Sigmoid colon (tissue), 7 donors: Measurements from ENCODE around the gene CCDC178. TPM values are rescaled to one million over a fixed set of nuclear protein-coding genes. Genes with fewer than 3 reads are reported as not detected.

Source experiments
- DNase-seq: peaks from one replicate; pipeline ENCODE4 v3.0.0-alpha.2; 2019
- H3K27ac ChIP-seq, 4 donors: fragments of 200-600 bp; sonication (generic); one replicate each; pipeline ENCODE4 v1.5.1; 2016 to 2019; ENCODE audit warnings: mild to moderate bottlenecking in 1 of 4
- H3K27me3 ChIP-seq, 3 donors: fragments of 200-600 bp; sonication (generic); one replicate each; pipeline ENCODE4 v1.5.1; 2019; ENCODE audit warnings: mild to moderate bottlenecking in 1 of 3
- H3K36me3 ChIP-seq, 4 donors: fragments of 200-600 bp; sonication (generic); one replicate each; pipeline ENCODE4 v1.5.1; 2016 to 2019
- H3K4me1 ChIP-seq, 4 donors: fragments of 200-600 bp; sonication (generic); one replicate each; pipeline ENCODE4 v1.5.1; 2017 to 2019
- H3K4me3 ChIP-seq, 4 donors: fragments of 200-600 bp; sonication (generic); one replicate each; pipeline ENCODE4 v1.5.1; 2017 to 2019; ENCODE audit warnings: mild to moderate bottlenecking in 2 of 4, moderate library complexity in 1 of 4
- H3K9me3 ChIP-seq, 4 donors: fragments of 200-600 bp in 3 of 4; sonication (generic) in 3 of 4; one replicate each; pipeline versions ENCODE4 v1.5.1 to v1.6.1; 2013 to 2019
- CTCF ChIP-seq, 4 experiments: fragments of 450-650 bp in 3 of 4; fragments of 200-600 bp in 1 of 4; IDR thresholded peaks; one replicate each; pipeline ENCODE4 v1.5.1; 2016 to 2019; ENCODE audit warnings: antibody characterized with exemption in 4 of 4, mild to moderate bottlenecking in 3 of 4, moderate library complexity in 2 of 4
- EP300 ChIP-seq, 4 donors: sonication (generic); formaldehyde crosslinking; IDR thresholded peaks; one replicate each; pipeline ENCODE4 v1.6.1; 2017; ENCODE audit warnings: antibody characterized with exemption in 4 of 4
- POLR2A ChIP-seq, 2 donors: fragments of 450-650 bp; IDR thresholded peaks; one replicate each; pipeline ENCODE4 v1.6.1; 2016; ENCODE audit warnings: antibody characterized with exemption in 2 of 2, mild to moderate bottlenecking in 2 of 2, moderate library complexity in 2 of 2
- POLR2AphosphoS5 ChIP-seq, 4 donors: sonication (generic); formaldehyde crosslinking; IDR thresholded peaks; one replicate each; pipeline ENCODE4 v1.6.1; 2017; ENCODE audit warnings: antibody characterized with exemption in 4 of 4
- WGBS, 2 donors: extraction: QIAGEN DNeasy Blood & Tissue Kit; methylation state at CpG; one replicate each; pipeline ENCODE4 v1.1.7; 2013; 5-methylcytosine and 5-hydroxymethylcytosine counted together
- intact Hi-C: fragments of 100-400 bp; cut with DNase I; formaldehyde crosslinking; loops from one replicate; pipeline ENCODE4 v1.15.1; 2023
- polyA plus RNA-seq, 3 donors: library from polyadenylated mRNA; stranded (reverse); fragments of 200-250 nt; gene quantifications; one replicate each; pipeline ENCODE4 v1.2.3, GENCODE V29; 2013
- total RNA-seq, 4 donors: library from RNA; depleted of rRNA; stranded (reverse); fragments of >200 nt; gene quantifications; one replicate each; pipeline ENCODE4 v1.1.0, GENCODE V29; 2016
- donor health status: healthy with polysubstance abuse.
- donor health status: Bipolar disorder and iron deficiency.
- donor health status: healthy.

Gene CCDC178
- total and polyA plus RNA-seq, 7 donors, result under 0.01 to 1.7 (median 0.66) TPM; not detected in 2

- intact Hi-C loops, result no loop called here
- no peaks in the 10 kb centered on the region for H3K4me1 ChIP-seq
- no peak overlapping the region for H3K27ac ChIP-seq
- WGBS, 2 donors, result 62 to 72% methylated on average over 3 of the region's 3 CpGs
- no peak overlapping the region for H3K4me3 ChIP-seq
- H3K36me3 ChIP-seq, result no peaks in the 10 kb centered on the region
- no peaks in the 10 kb centered on the region for H3K9me3 ChIP-seq
- DNase-seq, result no peak
- TF ChIP-seq CTCF (IDR thresholded peaks at IDR 0.05) (no peak), EP300 (IDR thresholded peaks at IDR 0.05) (no peak), POLR2AphosphoS5 (IDR thresholded peaks at IDR 0.05) (no peak), POLR2A (IDR thresholded peaks at IDR 0.05) (no peak)
- H3K27me3 ChIP-seq, result no peaks in the 10 kb centered on the region
These were observed 105.7 kb downstream of the CCDC178 start for GRCh38 chr18:33334781-33335180.

GRCh38 chr18:33330711-33331110 lies 109.8 kb downstream of the CCDC178 start:
- Histone ChIP-seq H3K36me3 (no peaks in the 10 kb centered on the region), H3K27me3 (no peaks in the 10 kb centered on the region), H3K4me1 (no peaks in the 10 kb centered on the region), H3K27ac (no peak overlapping the region), H3K4me3 (no peak overlapping the region), H3K9me3 (no peaks in the 10 kb centered on the region)
- 47 to 73% methylated on average over 1 of the region's 1 CpG for WGBS, 2 donors
- DNase-seq, result no peak
- TF ChIP-seq CTCF (IDR thresholded peaks at IDR 0.05), result no peak
- no peak for TF ChIP-seq EP300 (IDR thresholded peaks at IDR 0.05)
- TF ChIP-seq POLR2AphosphoS5 (IDR thresholded peaks at IDR 0.05), result no peak
- TF ChIP-seq POLR2A (IDR thresholded peaks at IDR 0.05), result no peak
- intact Hi-C loops, result no loop called here

- TF ChIP-seq POLR2A (IDR thresholded peaks at IDR 0.05), result no peak
- TF ChIP-seq POLR2AphosphoS5 (IDR thresholded peaks at IDR 0.05), result no peak
- no peak for TF ChIP-seq CTCF (IDR thresholded peaks at IDR 0.05)
- TF ChIP-seq EP300 (IDR thresholded peaks at IDR 0.05), result no peak
- DNase-seq, result no peak
- intact Hi-C loops, result no loop called here
- Histone ChIP-seq H3K4me3 (no peak overlapping the region), H3K36me3 (no peaks in the 10 kb centered on the region), H3K27ac (no peak overlapping the region), H3K9me3 (no peaks in the 10 kb centered on the region), H3K4me1 (no peaks in the 10 kb centered on the region), H3K27me3 (no peaks in the 10 kb centered on the region)
- WGBS, 2 donors, result 57 to 74% methylated on average over 4 of the region's 4 CpGs
These were observed 113.5 kb downstream of the CCDC178 start for GRCh38 chr18:33326975-33327374.

- DNase-seq, result no peak
- H3K27me3 ChIP-seq, result no peaks in the 10 kb centered on the region
- 91 to 92% methylated on average over 2 of the region's 2 CpGs for WGBS, 2 donors
- intact Hi-C loops, result no loop called here
- no peaks in the 10 kb centered on the region for H3K36me3 ChIP-seq
- TF ChIP-seq CTCF (IDR thresholded peaks at IDR 0.05), result no peak
- no peak for TF ChIP-seq POLR2AphosphoS5 (IDR thresholded peaks at IDR 0.05)
- no peak for TF ChIP-seq POLR2A (IDR thresholded peaks at IDR 0.05)
- TF ChIP-seq EP300 (IDR thresholded peaks at IDR 0.05), result no peak
- H3K4me3 ChIP-seq, result no peak overlapping the region
- H3K9me3 ChIP-seq, result no peaks in the 10 kb centered on the region
- H3K27ac ChIP-seq, result no peak overlapping the region
- no peaks in the 10 kb centered on the region for H3K4me1 ChIP-seq
These were observed 122.9 kb downstream of the CCDC178 start for GRCh38 chr18:33317640-33318039.

GRCh38 chr18:33316146-33316587 lies 124.4 kb downstream of the CCDC178 start:
- TF ChIP-seq POLR2AphosphoS5 (IDR thresholded peaks at IDR 0.05) (no peak), CTCF (IDR thresholded peaks at IDR 0.05) (no peak), POLR2A (IDR thresholded peaks at IDR 0.05) (no peak), EP300 (IDR thresholded peaks at IDR 0.05) (no peak)
- no peak for DNase-seq
- Histone ChIP-seq H3K9me3 (no peaks in the 10 kb centered on the region), H3K27ac (no peak overlapping the region), H3K36me3 (no peaks in the 10 kb centered on the region), H3K27me3 (no peaks in the 10 kb centered on the region), H3K4me1 (no peaks in the 10 kb centered on the region), H3K4me3 (no peak overlapping the region)
- WGBS, 2 donors, result 94 to 95% methylated on average over 33 of the region's 33 CpGs
- intact Hi-C loops, result no loop called here
